UCSD-AML1 (cell line): ENCODE measurements around the gene ERN1.
A peak's percentile ranks its signal among the peaks of the same experiment; 100 is the strongest.

ENCODE experiments used
- DNase-seq: peaks from one replicate; lab custom pipeline; 2025; ENCODE audit not compliant: unreplicated experiment; lab: John Stamatoyannopoulos, UW

ERN1 gene

DNA sequence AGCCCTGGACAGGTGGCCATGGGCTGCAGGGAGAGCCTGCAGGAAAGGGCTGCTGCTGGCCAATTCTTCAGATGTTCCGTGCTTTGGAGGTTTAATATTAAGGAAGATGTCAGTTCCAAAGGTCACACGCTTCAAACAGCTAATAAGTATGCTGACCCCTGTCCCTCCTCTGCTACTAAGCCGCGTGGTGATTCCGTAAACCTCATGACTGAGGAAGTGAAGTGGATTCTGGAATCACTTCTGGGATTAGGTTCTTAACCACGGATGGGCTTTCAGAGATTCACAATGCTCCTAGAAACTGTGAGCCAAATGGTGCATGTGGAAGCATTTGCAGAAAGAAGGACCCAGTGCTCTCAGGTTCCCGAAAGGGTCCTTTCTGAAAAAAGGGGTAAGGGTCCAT, 28.5 kb upstream of the ERN1 start:
- DNase-seq, result no peak

DNA sequence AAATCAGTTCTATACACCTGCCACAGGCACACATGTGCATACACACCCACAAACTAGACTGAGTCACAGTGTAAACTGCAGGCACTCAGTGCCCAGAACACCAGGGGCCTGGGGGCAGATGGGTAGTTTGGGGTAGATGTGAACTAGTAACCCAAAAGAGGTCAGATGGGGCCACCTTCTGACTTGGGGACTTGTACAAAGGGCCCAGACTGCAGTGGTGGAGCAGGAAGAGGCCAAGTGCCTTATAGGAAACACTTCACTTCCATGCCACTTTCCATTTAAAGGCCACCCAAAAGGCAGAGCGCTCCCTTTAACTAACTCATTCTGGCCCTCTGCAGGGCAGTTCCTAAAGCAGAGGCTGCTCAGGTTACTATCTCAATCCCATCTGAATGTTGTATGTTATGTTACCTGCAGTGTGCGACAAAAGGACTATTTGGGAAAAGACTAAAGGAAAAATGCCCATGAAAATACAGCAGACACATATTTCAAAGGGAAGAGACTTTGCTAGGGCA, 27.8 kb upstream of the ERN1 start:
- no peak for DNase-seq

DNA sequence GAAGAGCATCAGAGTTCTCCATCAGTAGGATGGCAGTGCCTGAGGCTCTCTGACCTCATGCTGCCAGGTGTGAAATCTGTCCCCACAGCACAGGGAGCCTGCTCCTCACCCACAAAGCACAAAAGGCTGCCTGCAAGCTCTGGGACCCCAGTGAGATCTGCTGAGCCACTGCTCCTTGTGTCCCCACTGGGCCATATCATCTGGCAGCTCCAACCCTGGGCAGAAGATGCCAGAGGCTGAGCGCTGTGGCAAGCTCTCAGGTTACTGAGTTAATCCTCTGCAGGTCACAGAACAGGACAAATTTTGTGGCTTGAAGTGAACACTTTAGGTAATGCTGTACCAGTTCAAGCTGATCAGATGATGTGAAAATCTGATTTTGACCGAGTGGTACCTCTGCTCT, 26.7 kb upstream of the ERN1 start:
- DNase-seq, result no peak

DNA sequence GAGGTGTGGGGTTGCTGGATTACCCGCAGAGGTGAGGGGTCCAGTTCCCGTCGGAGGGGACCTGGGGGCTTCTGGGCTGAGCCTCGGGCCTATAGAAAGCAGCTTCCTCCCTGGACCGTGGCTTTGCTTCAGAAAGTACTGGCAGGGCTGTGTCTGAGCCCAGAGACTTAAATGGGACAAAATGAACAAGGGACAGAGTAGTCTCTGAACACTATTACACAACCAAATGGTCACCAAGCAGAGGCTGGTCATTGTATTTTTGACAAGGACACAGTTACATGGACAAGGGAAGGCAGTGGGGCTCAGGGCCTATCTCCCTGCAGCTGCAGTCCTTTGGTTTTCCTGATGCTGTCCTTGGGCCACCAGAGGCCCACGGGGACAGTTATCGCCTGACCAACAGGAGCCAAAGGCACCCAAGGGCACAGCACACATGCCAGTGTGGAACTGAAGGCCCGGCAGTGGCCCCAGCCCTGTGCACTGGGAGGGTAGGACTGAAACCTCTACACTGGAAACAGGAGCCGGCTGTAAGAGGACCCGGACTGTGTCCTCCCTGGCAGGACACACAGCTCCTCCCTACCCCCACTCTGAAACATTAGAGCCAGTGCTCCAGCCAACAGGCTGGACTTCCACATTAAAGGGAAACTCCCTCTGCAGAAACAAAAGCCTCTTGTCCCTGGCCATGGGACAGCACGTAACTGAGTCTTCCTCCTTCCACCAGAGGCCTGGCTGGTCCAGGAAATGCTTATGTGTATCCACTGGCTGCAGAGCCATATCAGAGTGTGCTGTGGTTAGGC, 26.0 kb upstream of the ERN1 start:
- DNase-seq, result peak; percentile 33

DNA sequence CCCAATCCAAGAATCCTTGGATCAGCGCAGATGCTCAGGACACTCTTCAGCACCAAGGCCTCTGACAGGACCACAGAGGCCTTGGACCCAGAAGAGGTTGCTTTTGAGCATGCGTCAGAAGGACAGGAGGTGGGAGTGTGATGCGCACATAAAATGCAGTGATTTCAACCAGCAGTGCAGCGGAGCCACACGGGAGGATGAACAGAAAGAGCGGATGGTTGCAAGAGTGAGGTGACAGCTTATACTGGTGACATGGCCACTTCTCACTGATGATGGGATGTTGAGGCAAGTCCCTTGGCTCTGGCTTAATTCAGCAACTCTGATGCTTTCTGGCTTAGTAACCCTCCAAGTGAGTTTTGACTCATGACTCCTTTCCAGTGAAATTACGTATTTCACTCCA, 25.2 kb upstream of the ERN1 start:
- DNase-seq, result no peak

DNA sequence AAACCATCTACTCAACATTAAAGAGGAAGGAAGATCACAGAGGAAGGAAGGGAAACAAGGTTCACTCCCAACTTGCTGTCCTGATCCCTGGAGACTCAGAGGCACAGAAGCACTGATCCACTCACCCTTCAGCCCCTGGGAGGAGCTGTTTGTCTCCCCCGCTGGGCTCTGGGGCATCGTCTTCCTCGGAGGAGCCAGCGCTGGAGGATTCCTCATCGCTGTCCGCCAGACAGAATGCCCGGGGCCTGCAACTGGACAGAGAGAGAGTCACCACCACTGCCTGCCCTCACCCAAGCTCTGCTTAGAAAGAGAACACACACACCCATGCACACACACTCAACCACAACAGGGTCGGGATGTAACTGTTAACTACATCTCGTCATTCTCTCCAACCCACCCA, 24.8 kb upstream of the ERN1 start:
- no peak for DNase-seq

DNA sequence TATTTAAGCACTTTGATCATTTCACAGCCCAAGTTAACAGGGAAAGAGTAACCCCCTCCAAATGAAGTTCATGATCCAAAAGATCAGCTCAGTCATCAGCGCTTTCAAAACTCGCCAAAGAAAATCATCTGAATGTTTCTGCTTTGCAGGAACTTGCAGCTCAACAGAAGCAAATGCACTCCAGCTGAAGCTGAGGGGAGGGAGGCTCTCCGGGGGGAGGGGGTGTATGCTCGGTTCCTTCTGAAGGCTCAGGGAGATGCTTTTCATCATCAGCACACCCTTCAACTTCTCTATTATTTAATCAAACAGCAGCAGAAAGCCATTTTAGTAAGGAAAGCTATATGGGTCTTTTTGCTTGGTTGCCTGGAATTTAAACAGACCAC, 24.4 kb upstream of the ERN1 start:
- DNase-seq, result no peak

DNA sequence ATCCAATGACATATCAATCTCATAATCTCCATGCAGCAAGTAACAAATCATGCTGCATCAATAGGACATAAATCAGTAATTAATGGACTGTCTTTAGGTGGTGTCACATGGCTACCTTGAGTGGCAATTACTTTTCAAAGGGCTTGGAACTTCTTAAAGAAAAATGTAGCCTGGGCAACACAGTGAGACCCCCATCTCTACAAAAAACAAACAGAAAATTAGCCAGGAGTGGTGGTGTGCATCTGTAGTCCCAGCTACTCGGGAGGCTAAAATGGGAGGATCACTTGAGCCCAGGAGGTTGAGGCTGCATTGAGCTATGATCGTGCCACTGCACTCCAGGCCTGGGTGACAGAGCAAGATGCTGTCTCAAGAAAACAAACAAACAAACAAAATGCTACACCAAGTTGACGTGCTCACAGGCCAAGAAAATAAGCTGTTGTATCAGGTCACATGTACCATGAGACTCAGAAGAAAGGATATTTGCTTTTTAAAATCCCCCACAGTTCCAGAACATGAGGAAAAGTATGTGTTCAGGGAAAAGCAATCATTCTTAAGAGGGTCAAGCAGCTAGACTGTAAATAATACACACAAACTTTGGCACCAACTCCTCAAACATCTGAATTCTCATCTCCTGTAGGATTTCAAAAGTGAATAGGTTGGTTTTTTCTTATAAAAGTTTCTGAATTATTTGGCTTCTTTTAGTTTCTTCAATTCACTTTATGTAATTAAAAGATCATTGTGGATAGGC, 23.8 kb upstream of the ERN1 start:
- no peak for DNase-seq

DNA sequence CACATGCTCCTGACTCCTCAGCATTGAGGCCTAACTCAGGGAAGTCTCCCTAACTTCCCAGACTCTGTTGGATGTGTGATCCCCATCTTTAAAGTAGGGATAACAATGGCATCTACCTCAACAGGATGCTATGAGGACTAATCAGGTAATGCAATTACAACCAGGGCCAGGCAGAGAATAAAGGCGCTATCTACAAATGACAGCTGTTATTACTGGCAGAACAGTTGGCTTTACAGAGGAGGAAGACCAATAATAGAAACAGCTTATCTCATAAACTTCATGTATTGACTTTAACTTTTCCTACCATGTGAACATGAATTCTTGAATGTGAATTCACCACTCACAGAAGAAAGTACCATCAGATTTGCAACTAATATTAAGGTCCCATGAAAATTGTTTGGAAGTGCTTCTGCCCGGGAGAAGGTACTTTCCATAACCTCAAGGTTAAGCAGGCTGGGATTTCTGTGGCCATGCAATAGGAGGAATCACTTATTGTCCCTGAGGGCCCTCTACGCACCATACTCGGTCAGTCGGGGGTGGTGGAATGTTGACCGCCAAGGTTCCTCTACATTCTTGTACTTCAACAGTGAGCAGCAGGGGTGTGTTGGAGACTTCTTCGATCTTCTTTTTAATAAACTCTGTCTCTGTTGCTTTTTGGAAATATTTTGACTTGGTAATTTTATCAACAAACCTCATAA, 22.6 kb upstream of the ERN1 start:
- DNase-seq, result no peak

DNA sequence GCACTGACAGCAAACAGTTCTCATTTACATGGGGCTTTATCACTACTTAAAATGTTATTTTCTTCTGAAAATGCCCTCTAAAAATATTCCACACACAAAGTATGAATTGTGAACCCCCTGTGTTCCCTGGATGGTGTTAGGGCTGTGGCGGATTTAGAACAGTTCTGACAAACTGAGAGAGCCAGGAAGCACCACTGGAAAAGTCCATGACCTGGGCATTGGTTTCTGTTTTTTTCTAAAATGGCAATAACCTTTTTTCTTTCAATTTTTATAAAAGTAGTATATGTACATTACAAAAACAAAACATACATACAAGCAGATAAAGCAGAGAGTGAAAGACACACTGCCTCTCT, 21.0 kb upstream of the ERN1 start:
- DNase-seq, result no peak

DNA sequence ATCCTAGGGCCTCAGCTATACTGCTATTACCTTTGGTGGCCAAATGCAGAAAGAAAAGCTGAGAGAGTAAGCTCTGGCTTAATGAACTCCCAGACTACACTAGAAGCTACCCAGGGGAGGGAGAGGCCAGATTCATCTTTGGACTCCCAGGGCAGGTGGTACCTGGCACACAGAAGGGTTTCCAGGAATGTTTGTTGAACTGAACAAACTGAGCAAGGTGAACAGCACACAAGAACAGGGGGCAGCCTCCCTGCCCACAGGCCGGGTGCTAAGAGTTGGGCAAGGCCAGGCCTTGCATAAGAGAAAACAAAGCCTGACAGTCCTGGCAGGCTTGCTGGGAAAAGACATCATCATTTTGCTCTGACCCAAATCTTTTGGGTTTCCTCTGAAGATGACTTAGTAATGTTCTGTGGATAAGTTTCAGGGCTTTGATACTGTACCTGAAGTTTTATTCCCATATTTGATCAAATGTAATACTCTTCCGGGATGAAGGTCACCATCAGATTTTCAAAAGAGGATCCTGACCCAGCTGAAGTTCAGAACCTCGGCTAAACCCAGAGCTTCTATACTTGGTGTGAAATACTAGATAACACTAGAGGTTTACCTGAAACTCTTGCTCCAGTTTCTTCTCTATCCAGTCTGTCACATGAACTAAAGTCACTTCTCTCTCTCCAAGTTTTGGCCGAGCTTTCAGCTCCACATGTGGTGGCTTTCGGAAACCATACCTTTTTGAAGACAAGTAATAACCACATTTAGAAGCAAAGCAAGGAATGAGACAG, 20.5 kb upstream of the ERN1 start:
- no peak for DNase-seq

DNA sequence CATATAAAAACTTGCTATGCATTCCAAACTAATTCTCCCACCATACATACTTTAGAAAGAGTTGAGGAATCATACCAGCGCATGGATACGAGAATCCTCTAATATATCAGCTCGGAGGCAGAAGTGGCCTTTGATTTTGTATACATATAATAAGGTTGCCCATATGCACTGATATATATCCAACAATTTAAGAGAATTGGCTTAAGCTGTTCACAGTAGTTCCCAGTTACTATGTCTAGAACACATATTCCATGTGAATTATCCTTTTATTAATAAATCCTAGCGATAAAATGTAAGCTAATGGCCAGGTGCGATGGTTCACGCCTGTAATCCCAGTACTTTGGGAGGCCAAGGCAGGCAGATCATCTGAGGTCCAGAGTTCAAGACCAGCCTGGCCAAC, 19.3 kb upstream of the ERN1 start:
- DNase-seq, result no peak

DNA sequence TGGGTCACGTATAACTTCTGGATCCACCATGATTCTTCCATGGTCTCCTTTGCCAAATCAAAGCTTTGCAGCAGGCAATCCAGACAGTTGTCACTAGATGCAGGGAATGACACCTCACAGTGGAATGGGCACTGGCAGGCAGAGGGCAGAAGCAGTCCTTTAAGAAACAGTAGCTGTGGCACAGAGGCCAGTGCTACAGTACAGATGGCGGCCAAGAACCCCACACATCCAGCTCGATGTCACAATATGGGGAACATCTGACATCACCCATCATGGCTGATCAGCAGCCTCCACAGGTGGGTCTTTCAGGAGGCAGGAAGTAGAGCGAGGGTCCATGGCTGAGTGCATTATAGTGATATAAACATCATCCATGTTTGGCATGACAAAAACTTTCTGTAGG, 18.8 kb upstream of the ERN1 start:
- peak; percentile 40 for DNase-seq

DNA sequence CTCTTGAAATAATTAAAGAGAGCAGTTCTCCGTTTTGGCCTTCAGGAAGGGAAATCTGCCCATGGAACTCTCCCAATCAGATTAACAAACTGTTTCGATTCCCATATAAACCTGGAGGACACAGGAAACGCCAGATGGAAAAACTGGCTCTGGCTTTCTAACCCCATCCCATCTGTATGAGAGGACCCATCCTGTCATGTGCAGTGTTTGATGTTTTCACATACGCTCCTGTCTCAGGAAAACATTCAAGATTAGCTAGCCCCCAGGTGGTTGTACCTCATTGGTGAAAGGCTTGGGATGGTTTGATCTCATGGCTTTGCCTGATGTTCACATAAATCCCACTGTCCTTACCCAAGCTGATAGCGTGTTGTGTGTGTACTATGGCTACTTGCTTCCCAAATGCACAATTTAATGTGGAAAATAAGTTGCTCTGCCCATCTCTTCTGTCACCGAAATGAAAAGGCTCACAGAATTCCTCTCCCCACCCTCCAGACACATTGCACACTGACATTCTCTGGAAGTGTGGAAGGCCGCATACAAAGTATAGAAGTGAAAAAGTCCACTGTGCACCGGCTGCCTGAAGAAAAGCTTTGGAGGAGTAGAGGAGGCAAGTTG, 18.2 kb upstream of the ERN1 start:
- no peak for DNase-seq

DNA sequence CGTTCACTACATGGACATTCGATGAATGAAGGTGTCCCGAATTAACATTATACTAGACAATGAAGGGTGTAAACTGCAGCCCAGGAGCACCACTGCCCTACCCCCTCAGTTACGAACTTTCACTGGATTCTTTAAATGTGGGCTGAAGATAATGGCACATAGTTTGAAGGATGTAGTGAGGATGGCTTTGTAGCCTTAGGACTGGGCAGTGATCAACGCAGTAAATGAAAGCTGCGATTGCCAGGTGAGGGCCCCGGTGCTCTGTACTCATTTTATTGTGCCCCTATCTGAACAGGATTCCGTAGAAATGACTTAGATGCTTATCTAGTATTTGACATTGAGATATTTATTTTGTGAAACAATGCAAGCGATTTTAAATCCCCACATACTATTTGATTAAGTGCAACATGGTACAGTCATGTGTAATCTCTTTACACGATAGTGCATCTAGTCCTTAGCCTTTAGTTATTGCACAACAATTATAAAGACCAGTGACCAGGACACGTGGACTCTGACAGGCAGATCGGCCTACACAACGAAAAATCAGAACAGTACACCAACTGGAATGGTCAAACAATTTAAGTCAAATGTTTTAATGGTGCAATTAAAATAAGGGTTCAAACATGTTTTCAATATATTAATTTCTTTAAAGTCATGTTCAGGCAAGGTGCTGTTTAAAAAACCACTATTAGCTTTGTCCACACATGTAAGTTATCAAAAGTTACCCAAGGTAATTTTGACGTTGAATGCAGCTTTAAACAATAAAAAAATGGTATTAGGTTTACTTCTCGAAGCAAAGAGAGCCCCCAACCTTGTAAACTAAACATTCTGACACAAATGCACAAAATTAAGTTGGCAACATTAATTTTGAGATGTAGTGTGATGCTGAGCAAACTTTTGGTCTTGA, 17.4 kb upstream of the ERN1 start:
- DNase-seq, result no peak

DNA sequence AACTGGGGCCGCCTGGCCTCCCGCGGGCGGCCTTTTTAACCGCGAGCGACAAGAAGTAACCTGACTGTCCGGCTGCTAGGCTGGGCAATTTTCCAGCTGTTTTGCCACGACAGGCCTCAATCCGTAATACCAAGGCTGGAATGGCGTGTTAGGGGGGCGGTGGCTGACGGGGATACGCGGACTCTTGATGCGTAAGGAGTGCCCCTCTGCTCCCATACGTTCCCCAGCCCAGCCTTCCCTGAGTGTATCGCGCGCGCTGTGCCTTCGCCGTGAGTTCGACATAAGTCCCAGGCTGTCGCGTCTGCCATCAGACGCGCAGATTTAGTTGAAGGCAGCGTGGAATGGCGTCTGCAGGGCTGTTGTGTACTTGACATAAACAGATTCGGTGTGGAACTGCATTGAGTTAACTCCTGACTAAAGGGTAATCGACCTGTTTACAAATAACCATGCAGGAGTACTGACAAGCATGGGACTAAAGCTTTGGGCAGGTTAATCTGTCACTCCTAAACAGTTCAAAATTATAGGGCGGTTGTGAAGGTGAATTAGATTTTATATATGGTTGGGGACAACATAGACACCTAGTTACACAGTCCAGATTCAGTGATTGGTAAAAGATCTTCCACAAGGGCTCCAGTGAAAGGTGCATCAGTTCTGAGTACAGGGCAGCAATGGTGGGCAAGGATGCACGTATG, 16.6 kb upstream of the ERN1 start:
- DNase-seq, result peak; percentile 69

DNA sequence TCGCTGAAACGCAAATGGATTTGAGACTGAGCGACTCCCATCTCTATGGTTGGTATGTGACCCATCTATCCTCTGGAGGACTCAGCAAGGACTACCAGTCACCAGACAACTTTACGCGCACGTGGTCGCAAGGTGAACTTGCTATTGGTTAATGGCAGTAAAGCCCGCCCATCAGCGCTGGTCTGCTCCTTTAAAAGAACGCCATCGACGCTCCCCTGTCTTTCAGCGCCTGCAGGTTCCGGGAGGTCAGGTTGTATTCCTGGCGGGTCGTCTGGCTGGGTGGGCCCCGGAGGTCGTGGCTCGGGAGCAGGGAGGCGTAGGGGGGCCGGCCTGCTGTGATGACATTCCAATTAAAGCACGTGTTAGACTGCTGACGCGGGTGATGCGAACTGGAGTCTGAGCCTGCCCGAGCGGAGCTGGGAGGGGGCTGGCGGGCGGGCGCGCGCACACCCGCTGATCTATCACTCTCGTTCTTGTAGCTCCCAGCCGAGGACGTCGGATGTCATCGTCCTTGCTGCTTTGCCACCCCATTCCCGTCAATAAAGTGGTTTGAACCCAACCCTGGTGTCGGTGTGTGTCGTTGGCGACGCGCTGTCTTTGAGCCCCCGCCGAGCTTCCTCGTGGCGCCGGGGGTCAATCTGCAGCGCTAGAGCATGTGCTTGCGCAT, 15.9 kb upstream of the ERN1 start:
- peak; percentile 93 for DNase-seq

DNA sequence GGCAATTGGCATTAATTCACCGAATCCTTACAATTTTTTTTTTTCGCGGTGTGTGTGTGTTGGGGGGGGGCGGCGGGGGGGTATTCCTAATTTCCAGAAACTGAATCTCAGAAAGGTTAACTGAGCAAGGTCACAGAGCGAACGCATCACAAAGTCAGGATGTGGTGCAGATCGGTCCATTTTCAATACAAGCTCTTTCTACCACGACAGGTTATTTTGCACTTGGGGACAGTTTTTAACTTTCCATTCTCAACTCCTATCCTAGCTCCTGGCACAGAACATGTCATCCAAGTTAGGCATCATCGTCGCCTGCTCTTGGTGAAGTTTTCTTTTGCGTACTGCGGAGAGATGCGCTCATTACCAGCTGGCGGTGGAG, 15.4 kb upstream of the ERN1 start:
- no peak for DNase-seq

DNA sequence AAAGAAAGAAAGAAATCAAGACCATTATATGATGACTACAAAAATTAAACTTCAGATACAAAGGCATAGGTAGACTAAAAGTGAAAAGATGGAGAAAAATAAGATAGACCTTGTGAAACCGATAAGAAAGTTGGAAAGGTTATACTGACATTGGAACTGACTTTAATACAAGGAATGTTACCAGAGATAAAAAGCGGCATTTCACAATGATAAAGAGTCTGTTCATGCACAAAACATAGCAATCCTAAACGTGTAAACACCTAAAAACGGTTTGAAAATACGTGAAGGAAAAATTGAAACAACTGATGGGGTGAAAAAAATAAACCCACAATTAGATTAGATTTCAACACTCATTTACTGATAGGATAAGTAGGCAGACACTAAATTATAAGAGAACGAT, 9.6 kb upstream of the ERN1 start:
- DNase-seq, result no peak
